Small intestine (tissue), 7 donors: ENCODE results near the gene ADAT1. TPM values are rescaled to one million over a fixed set of nuclear protein-coding genes. Genes with fewer than 3 reads are reported as not detected.

Experiments used
- DNase-seq, 2 donors: peaks; one replicate each; pipeline versions ENCODE4 v3.0.0 to v3.0.0-alpha.2; 2013
- FAIRE-seq: peaks from 2 replicates; lab custom pipeline; 2012; peaks lifted over from hg19 to GRCh38; lab: Jason Lieb, UNC
- H3K27ac ChIP-seq, 3 donors: one replicate each; pipeline ENCODE4 v1.5.1; 2013; ENCODE audit warnings: low read length in 2 of 3, mild to moderate bottlenecking in 2 of 3, control low read depth in 1 of 3, inconsistent platforms in 1 of 3, low read depth in 1 of 3, moderate library complexity in 1 of 3
- H3K27me3 ChIP-seq, 3 donors: one replicate each; pipeline ENCODE4 v1.6.1; 2013; ENCODE audit warnings: low read length in 3 of 3, inconsistent platforms in 1 of 3; ENCODE audit not compliant: control insufficient read depth in 3 of 3, insufficient read depth in 3 of 3
- H3K36me3 ChIP-seq, 3 donors: one replicate each; pipeline ENCODE4 v1.6.1; 2013; ENCODE audit warnings: low read length in 3 of 3, inconsistent platforms in 1 of 3, low read depth in 1 of 3, mild to moderate bottlenecking in 1 of 3, moderate library complexity in 1 of 3; ENCODE audit not compliant: control insufficient read depth in 3 of 3, insufficient read depth in 2 of 3
- H3K4me1 ChIP-seq, 3 donors: one replicate each; pipeline ENCODE4 v1.6.1; 2013; ENCODE audit warnings: low read length in 2 of 3, inconsistent platforms in 1 of 3, low read depth in 1 of 3, mild to moderate bottlenecking in 1 of 3, moderate library complexity in 1 of 3; ENCODE audit not compliant: control insufficient read depth in 3 of 3, insufficient read depth in 2 of 3
- H3K4me3 ChIP-seq, 3 donors: one replicate each; pipeline ENCODE4 v1.5.1; 2013; ENCODE audit warnings: low read length in 3 of 3, control low read depth in 1 of 3, inconsistent platforms in 1 of 3, low read depth in 1 of 3, mild to moderate bottlenecking in 1 of 3, moderate library complexity in 1 of 3
- H3K9me3 ChIP-seq, 2 donors: one replicate each; pipeline ENCODE4 v1.6.1; 2013; ENCODE audit warnings: low read depth in 1 of 2, low read length in 1 of 2; ENCODE audit not compliant: control insufficient read depth in 2 of 2, insufficient read depth in 1 of 2
- WGBS, 3 donors: extraction: QIAGEN DNeasy Blood & Tissue Kit; methylation state at CpG; one replicate each; pipeline ENCODE4 v1.1.7; 2013; 5-methylcytosine and 5-hydroxymethylcytosine counted together
- polyA plus RNA-seq, 4 donors: library from polyadenylated mRNA; stranded (reverse) in 3 of 4; unstranded in 1 of 4; fragments of 200-250 nt in 3 of 4; fragments of 120-200 nt in 1 of 4; gene quantifications; one replicate each; pipeline versions ENCODE4 v1.2.1 to v1.2.3, GENCODE V29; 2013
- donor health status: healthy with polysubstance abuse.
- donor health status: control.
- donor health status: control.
- donor health status: Bipolar disorder and iron deficiency.
- donor health status: healthy.

Gene ADAT1
- polyA plus RNA-seq, 4 donors: 7.0 to 27.4 (median 18.4) TPM

DNA sequence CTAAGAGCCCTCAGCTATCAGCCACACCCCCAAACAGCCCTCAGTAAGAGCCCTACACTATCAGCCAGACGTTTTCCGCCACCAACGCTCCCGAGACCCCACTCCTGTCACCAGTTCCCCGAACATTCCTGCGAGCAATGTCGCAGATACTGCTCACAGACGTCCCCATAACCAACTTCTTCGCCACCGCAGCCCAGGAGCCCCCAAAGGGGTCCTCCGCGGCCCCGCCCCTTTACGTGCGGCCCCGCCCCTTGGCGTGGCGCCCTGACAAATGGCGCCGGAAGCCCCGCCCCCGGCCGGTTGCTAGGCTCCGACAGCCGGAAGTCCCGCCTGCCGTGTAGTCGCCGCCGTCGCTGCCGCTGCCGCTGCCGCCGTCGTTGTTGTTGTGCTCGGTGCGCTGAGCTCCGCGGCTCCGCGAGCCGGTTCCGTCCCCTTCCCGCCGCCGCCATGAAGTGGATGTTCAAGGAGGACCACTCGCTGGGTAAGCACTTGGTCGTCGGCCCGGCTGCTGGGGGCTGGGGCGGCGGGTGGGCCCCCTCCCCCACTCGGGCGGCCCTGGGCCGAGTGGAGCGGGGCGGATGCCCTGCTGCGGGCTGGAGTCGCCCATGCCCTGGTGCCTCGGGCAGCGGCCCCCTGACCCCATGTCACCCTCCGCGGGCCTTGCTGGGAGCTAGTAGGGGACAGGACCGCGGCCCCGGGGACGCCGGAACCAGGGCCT, 56.9 kb downstream of the ADAT1 start, which contains the start of gene GABARAPL2:
Gene GABARAPL2 (plus strand): TSS at position 340 of the 718 bp plus-strand sequence. CDS start 108 bp downstream, at position 448.
- no peaks in the 10 kb centered on the region for H3K9me3 ChIP-seq
- DNase-seq: peak; percentile 79 to 95
- 0 to 1% (median 1%) methylated on average over 58 to 69 of the region's 69 CpGs for WGBS, 3 donors
- H3K27ac ChIP-seq: peak within 1 kb of the TSS in 2 of 3 donors; percentile 87 to 88
- H3K27me3 ChIP-seq: no peaks in the 10 kb centered on the region
- peaks cover 7 to 23% (median 14%) of the 10 kb centered on the region in 3 donors for H3K36me3 ChIP-seq
- H3K4me1 ChIP-seq: peaks cover 1 to 24% (median 6%) of the 10 kb centered on the region in 3 donors
- no peak for FAIRE-seq
- H3K4me3 ChIP-seq: peak within 1 kb of the TSS; percentile 82 to 99 (median 91)

DNA sequence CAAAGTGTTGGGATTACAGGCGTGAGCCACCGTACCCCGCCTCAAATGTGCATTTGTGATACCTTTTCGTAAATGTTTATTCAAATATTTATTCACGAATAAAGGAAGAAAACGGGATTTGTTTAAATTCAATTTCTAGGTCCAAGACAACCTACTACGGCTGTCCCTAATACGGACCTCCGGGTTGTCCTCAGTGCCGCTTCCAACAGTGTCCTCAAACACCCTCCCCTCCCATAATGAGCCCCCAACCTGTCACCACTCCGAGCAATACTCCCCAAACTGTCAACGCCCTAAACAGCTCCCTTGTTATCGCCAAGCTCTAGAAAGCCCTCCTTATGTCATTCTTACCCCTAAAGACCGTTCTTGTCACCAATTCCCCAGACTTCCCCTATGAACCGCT, 57.4 kb downstream of the ADAT1 start:
- peaks cover under 1 to 21% (median 6%) of the 10 kb centered on the region in 3 donors for H3K4me1 ChIP-seq
- peak overlapping the region; percentile 82 to 99 (median 91) for H3K4me3 ChIP-seq
- no peaks in the 10 kb centered on the region for H3K9me3 ChIP-seq
- FAIRE-seq: no peak
- no peak for DNase-seq
- peak overlapping the region in 2 of 3 donors; percentile 69 to 88 for H3K27ac ChIP-seq
- 3 to 16% (median 6%) methylated on average over 15 of the region's 15 CpGs for WGBS, 3 donors
- peaks cover 6 to 20% (median 14%) of the 10 kb centered on the region in 3 donors for H3K36me3 ChIP-seq
- peaks cover 0 to 2% (median 0%) of the 10 kb centered on the region in 3 donors for H3K27me3 ChIP-seq

DNA sequence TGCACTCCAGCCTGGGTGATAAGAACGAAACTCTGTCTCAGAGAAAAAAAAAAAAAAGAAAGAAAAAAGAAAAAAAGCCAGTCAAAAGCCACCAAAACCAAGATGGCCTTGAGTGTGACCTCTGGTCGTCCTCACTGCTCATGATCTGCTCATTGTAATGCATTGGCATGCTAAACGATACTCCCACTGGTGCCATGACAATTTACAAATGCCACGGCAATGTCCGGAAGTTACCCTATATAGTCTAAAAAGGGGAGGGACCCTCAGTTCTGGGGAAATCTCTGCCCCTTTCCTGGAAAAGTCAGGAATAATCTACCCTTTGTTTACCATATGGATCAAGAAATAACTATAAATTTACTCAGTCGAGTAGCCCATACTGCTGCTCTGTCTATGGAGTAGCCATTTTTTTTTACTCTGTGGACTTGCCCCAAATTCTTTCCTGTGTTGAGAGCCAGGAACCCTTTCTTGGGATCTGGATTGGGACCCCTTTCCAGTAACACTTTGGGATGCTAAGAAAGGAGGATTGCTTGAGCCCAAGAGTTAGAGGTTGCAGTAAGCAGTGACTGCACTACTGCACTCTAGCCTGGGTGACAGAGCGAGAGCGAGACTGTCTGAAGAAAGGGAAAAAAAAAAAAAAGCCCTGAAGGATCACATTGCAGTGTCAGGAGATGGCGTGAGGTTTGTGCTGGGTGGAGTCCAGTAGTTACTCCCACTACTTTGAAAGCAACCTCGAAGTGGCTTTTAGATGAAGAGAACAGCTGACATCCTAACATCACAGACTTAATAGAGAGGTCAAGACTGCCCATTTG, 63.3 kb downstream of the ADAT1 start:
- no peak for FAIRE-seq
- Histone ChIP-seq H3K27ac (no peak overlapping the region), H3K9me3 (no peaks in the 10 kb centered on the region), H3K27me3 (peaks cover 0 to 7% (median 0%) of the 10 kb centered on the region in 3 donors), H3K36me3 (no peaks in the 10 kb centered on the region), H3K4me3 (no peak overlapping the region), H3K4me1 (peaks cover 0 to 8% (median 0%) of the 10 kb centered on the region in 3 donors)
- 63 to 72% (median 70%) methylated on average over 10 of the region's 10 CpGs for WGBS, 3 donors
- no peak for DNase-seq

DNA sequence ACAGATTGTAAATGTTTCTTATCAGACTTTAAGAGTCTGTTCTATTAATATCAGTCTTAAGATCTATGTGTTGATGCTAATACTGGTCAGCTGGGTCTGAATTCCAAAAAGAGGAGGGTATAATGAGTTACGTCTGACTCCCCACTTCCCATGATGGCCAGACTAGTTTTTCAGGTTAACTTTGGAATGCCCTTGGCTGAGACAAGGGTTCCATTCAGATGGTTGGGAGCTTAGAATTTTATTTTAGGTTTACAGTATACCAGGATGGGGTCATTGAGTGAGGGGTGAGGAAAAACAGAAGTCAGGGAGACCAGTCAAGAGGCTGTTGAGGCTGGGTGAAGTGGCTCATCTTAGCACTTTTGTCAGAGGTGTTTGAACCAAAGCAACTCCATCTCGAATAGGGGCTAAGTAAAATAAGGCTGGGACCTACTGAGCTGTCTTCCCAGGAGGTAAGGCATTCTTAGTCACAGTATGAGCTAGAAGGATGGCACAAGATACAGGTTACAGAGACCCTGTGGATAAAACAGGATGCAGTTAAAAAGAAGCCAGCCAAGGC, 64.2 kb downstream of the ADAT1 start:
- peaks cover 0 to 7% (median 0%) of the 10 kb centered on the region in 3 donors for H3K27me3 ChIP-seq
- WGBS, 3 donors: 65 to 82% (median 73%) methylated on average over 2 of the region's 2 CpGs
- DNase-seq (no peak), FAIRE-seq (no peak)
- no peaks in the 10 kb centered on the region for H3K9me3 ChIP-seq
- no peak overlapping the region for H3K4me3 ChIP-seq
- no peaks in the 10 kb centered on the region for H3K36me3 ChIP-seq
- no peak overlapping the region for H3K27ac ChIP-seq
- peaks cover 0 to 6% (median 0%) of the 10 kb centered on the region in 3 donors for H3K4me1 ChIP-seq

DNA sequence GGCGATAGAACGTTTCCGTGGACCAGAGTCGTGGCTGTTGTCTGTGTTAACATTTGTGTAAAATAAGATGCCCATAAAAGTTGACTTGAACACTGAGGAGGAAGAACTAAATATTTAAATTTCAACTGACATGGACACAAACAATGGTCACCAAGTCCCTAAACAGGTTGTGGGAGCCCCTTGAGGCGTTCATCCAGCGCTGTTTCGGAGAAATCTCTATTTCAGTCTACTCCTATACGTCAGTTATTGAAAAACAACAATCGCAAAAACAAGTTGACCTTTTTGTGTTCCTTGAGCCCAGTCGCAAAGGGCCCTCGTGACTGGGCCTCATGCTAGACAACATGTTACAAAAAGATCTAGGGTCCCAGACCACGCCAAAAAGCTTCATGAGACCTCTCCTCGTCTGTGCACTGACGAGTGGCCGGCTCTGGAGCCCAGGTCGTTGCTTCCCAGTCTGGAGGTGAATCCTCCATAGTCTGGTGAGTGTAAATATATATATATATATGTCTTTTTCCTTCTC, 66.6 kb downstream of the ADAT1 start:
- Histone ChIP-seq H3K36me3 (no peaks in the 10 kb centered on the region), H3K4me1 (peaks cover 0 to 6% (median 0%) of the 10 kb centered on the region in 3 donors), H3K27ac (peak overlapping the region in 2 of 3 donors; percentile 20 to 61), H3K27me3 (peaks cover 0 to 7% (median 0%) of the 10 kb centered on the region in 3 donors), H3K9me3 (no peaks in the 10 kb centered on the region), H3K4me3 (peak overlapping the region in 1 of 3 donors; percentile 37)
- 44 to 50% (median 50%) methylated on average over 16 of the region's 16 CpGs for WGBS, 3 donors
- FAIRE-seq (no peak), DNase-seq (no peak)

DNA sequence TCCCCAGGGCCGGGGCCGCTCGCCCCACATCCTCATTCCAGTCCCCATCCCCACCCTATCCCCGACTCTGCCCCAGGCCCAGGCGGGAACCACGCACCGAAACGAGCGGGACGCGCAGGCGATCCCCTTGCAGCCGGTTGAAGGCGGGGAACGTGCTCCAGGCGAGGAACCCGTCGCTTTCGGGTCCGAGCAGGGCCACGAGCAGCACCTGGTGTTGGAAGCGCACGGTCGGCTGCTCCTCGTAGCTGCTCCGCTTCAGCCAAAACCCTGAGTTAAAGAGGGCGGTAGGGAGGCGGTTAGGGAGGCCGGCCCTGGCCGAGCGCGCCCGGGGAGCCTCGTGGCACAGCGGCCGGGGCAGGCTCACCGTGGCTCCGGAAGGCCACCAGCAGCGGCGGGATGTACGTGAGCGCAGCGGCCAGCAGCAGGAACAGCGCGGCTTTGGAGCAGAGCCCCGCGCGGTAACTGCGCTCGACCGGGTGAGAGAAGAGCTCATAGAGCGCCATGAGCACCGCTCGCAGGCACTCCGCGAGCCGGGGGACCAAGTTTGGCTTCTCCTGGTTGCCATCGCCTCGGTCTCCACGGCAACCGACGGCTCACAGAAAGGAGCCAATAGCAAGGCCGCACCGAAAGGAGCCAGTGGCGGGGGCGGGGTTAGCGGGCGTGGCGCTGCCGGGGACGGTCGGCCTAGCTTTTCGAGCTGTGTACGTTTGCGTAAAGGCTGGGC, 67.2 kb downstream of the ADAT1 start, which contains the start of gene TMEM231:
Gene TMEM231 (minus strand): TSS at position 546 of the 724 bp plus-strand sequence. CDS start 43 bp downstream, at position 503.
- H3K36me3 ChIP-seq: no peaks in the 10 kb centered on the region
- 0 to 1% (median 1%) methylated on average over 73 to 75 of the region's 75 CpGs for WGBS, 3 donors
- H3K4me3 ChIP-seq: peak within 1 kb of the TSS; percentile 37 to 64 (median 45)
- peaks cover 0 to 7% (median 0%) of the 10 kb centered on the region in 3 donors for H3K27me3 ChIP-seq
- peak; percentile 94 to 95 for DNase-seq
- no peak for FAIRE-seq
- H3K27ac ChIP-seq: peak within 1 kb of the TSS; percentile 20 to 61 (median 35)
- H3K4me1 ChIP-seq: peaks cover 0 to 6% (median 0%) of the 10 kb centered on the region in 3 donors
- H3K9me3 ChIP-seq: no peaks in the 10 kb centered on the region

DNA sequence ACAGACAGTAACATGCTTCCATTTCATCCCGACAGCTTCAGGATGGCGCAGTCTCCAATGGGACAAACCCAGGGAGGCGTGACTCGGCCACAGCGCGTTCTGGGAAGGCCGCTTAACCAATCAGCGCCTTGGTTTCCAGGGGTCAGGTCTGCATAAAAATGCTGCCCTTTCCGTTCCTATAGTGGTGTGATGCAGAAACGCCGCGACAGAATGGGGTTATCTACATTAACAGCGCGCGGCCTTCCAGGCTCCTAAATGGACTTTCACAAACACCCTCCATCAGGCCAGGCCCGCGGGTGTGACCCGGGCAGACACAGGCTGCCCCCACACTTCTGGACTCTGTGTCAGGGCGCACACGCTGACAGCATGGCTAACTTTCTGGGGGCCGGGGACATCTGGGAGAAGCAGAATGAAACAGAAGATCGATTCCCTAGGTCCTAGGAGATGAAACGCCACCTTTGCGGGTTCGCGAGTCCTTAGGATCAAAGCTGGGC, 67.8 kb downstream of the ADAT1 start:
- Histone ChIP-seq H3K4me3 (peak overlapping the region; percentile 37 to 64 (median 45)), H3K4me1 (peaks cover 0 to 6% (median 0%) of the 10 kb centered on the region in 3 donors), H3K27ac (peak overlapping the region in 2 of 3 donors; percentile 20 to 61), H3K27me3 (peaks cover 0 to 2% (median 0%) of the 10 kb centered on the region in 3 donors), H3K9me3 (no peaks in the 10 kb centered on the region), H3K36me3 (no peaks in the 10 kb centered on the region)
- DNase-seq (peak; percentile 71 to 77), FAIRE-seq (no peak)
- 1 to 5% (median 2%) methylated on average over 26 of the region's 26 CpGs for WGBS, 3 donors
